Stimulated activated effector memory CD8-positive, alpha-beta T cell treated with anti-CD3 and anti-CD28 coated beads, Interleukin-12 subunit alpha, Interleukin-12 subunit beta, amount 100 ng/mL, for 72 hours (primary cell): ENCODE results near the gene HLX.

Source experiments
- ATAC-seq: fragments of 150-1000 bp; cut with Tn5 transposase; 2 replicates; pipeline ENCODE4 v1.10.0; 2021
- DNase-seq, 2 donors: peaks; one replicate each; pipeline ENCODE4 v3.0.0; 2021 to 2022; ENCODE audit warnings: low spot score in 2 of 2
- H3K27ac Mint-ChIP-seq: one replicate; pipeline ENCODE4 v1.8.0; 2022; ENCODE audit warnings: mild to moderate bottlenecking, mixed read lengths
- H3K36me3 Mint-ChIP-seq: one replicate; pipeline ENCODE4 v1.8.0; 2022; ENCODE audit warnings: mild to moderate bottlenecking, mixed read lengths
- H3K4me1 Mint-ChIP-seq: one replicate; pipeline ENCODE4 v1.8.0; 2022; ENCODE audit warnings: mixed read lengths
- H3K4me3 Mint-ChIP-seq: one replicate; pipeline ENCODE4 v1.8.0; 2022; ENCODE audit warnings: mild to moderate bottlenecking, mixed read lengths
- H3K9me3 Mint-ChIP-seq: one replicate; pipeline ENCODE4 v1.8.0; 2022; ENCODE audit warnings: mixed read lengths

Gene HLX

GRCh38 chr1:220889333-220889732, 10.1 kb downstream of the HLX start:
- H3K36me3 Mint-ChIP-seq = no peaks in the 10 kb centered on the region
- no peak overlapping the region for H3K4me3 Mint-ChIP-seq
- H3K4me1 Mint-ChIP-seq = peaks cover 6% of the 10 kb centered on the region
- ATAC-seq (no peak), DNase-seq (no peak)
- no peak overlapping the region for H3K27ac Mint-ChIP-seq
- H3K9me3 Mint-ChIP-seq = no peaks in the 10 kb centered on the region

- H3K27ac Mint-ChIP-seq = no peak overlapping the region
- no peaks in the 10 kb centered on the region for H3K9me3 Mint-ChIP-seq
- H3K36me3 Mint-ChIP-seq = no peaks in the 10 kb centered on the region
- H3K4me1 Mint-ChIP-seq = peaks cover 6% of the 10 kb centered on the region
- no peak overlapping the region for H3K4me3 Mint-ChIP-seq
- DNase-seq = peak in 1 of 2 donors; percentile 4
- no peak for ATAC-seq
These were observed 10.6 kb downstream of the HLX start for GRCh38 chr1:220889848-220890287.

DNA sequence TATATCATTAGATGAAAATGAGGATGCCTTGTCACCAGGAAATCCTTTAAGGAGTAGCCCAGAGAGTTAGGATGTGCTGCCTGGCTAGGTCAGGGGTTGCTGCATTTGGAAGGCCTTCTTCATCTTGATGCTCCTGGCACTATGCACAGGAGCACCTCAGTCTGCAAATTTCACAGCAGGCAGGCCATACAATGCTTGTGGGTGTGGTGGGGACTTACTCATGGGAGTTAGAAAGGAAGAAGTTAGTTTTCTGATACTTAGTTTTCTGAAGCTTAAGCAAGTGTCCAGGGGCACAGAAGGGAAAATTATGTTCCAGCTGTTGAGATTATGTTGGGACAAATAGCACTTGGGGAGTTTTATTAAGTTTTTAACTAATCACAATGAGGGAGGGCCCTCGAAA, 11.4 kb downstream of the HLX start:
- H3K4me1 Mint-ChIP-seq = peaks cover 6% of the 10 kb centered on the region
- H3K4me3 Mint-ChIP-seq = no peak overlapping the region
- H3K36me3 Mint-ChIP-seq = no peaks in the 10 kb centered on the region
- H3K27ac Mint-ChIP-seq = no peak overlapping the region
- peak in 1 of 2 donors; percentile 8 for DNase-seq
- no peak for ATAC-seq
- no peaks in the 10 kb centered on the region for H3K9me3 Mint-ChIP-seq

GRCh38 chr1:220891224-220892085, 12.2 kb downstream of the HLX start:
- no peak for ATAC-seq
- peak in 1 of 2 donors; percentile 41 for DNase-seq
- Mint-ChIP-seq H3K9me3 (no peaks in the 10 kb centered on the region), H3K4me3 (no peak overlapping the region), H3K36me3 (no peaks in the 10 kb centered on the region), H3K27ac (no peak overlapping the region), H3K4me1 (peaks cover 6% of the 10 kb centered on the region)

GRCh38 chr1:220892086-220892376, 12.8 kb downstream of the HLX start:
- Mint-ChIP-seq H3K9me3 (peaks cover under 1% of the 10 kb centered on the region), H3K27ac (no peak overlapping the region), H3K4me1 (peaks cover 6% of the 10 kb centered on the region), H3K4me3 (no peak overlapping the region), H3K36me3 (no peaks in the 10 kb centered on the region)
- ATAC-seq (no peak), DNase-seq (no peak)

GRCh38 chr1:220892997-220893700, 13.9 kb downstream of the HLX start:
- Mint-ChIP-seq H3K27ac (no peak overlapping the region), H3K4me1 (no peaks in the 10 kb centered on the region), H3K36me3 (no peaks in the 10 kb centered on the region), H3K4me3 (no peak overlapping the region), H3K9me3 (peaks cover 2% of the 10 kb centered on the region)
- ATAC-seq (no peak), DNase-seq (no peak)

DNA sequence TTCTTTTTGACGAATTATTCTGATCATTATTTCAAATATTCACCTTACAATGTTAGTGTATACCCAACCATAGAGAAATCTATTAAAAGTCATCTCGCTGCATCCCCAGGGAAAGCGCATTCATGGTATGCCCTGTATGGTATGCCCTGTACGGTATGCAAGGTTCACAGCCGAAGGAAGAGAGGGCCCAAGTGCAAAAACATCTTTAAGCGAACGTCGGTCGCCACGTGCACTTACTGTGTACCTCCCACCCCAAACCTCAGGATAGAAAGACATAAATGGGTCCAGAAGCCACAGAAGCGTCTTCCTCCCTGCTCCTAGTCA, 14.4 kb downstream of the HLX start:
- H3K36me3 Mint-ChIP-seq = no peaks in the 10 kb centered on the region
- peak overlapping the region; percentile 13 for H3K4me3 Mint-ChIP-seq
- DNase-seq = no peak
- peaks cover 2% of the 10 kb centered on the region for H3K9me3 Mint-ChIP-seq
- no peaks in the 10 kb centered on the region for H3K4me1 Mint-ChIP-seq
- no peak for ATAC-seq
- no peak overlapping the region for H3K27ac Mint-ChIP-seq

- Mint-ChIP-seq H3K4me1 (no peaks in the 10 kb centered on the region), H3K27ac (no peak overlapping the region), H3K4me3 (peak overlapping the region; percentile 13), H3K9me3 (peaks cover 2% of the 10 kb centered on the region), H3K36me3 (no peaks in the 10 kb centered on the region)
- DNase-seq = no peak
- ATAC-seq = no peak
These were observed 15.0 kb downstream of the HLX start for GRCh38 chr1:220894025-220894923.

GRCh38 chr1:220894924-220895256, 15.6 kb downstream of the HLX start:
- Mint-ChIP-seq H3K27ac (no peak overlapping the region), H3K36me3 (no peaks in the 10 kb centered on the region), H3K9me3 (peaks cover 2% of the 10 kb centered on the region), H3K4me1 (no peaks in the 10 kb centered on the region), H3K4me3 (no peak overlapping the region)
- DNase-seq (no peak), ATAC-seq (no peak)

DNA sequence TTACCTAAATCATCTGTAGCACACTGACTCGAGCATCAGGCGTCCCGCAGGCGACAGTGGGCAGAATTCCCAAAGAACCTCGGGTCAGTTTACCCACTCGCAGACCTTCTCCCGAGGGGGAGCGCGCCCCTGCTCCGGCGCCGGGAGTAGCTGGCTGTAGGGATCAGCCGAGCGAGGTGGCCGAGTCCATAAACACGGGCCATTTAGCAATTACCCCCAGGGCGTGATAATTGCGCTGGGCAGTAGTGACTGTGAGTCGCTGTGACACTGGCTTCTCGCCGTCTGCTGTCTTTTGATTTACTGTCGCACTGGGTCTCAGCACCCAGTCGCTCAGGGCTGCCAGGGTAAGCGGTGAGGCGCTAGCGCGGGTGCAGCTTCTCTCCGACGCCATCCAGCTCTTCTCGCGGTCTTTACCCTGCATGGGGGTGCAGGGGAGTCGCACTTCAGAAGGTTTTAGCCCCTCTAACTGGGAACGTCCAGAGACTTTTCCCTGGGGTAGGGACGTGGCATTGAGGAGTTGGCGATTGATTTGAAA, 16.2 kb downstream of the HLX start:
- no peak overlapping the region for H3K27ac Mint-ChIP-seq
- DNase-seq (no peak), ATAC-seq (no peak)
- H3K36me3 Mint-ChIP-seq = no peaks in the 10 kb centered on the region
- no peaks in the 10 kb centered on the region for H3K4me1 Mint-ChIP-seq
- peaks cover 2% of the 10 kb centered on the region for H3K9me3 Mint-ChIP-seq
- H3K4me3 Mint-ChIP-seq = no peak overlapping the region

- Mint-ChIP-seq H3K4me1 (no peaks in the 10 kb centered on the region), H3K4me3 (no peak overlapping the region), H3K27ac (no peak overlapping the region), H3K9me3 (peaks cover 2% of the 10 kb centered on the region), H3K36me3 (no peaks in the 10 kb centered on the region)
- DNase-seq (no peak), ATAC-seq (no peak)
These were observed 16.8 kb downstream of the HLX start for GRCh38 chr1:220896092-220896491.

DNA sequence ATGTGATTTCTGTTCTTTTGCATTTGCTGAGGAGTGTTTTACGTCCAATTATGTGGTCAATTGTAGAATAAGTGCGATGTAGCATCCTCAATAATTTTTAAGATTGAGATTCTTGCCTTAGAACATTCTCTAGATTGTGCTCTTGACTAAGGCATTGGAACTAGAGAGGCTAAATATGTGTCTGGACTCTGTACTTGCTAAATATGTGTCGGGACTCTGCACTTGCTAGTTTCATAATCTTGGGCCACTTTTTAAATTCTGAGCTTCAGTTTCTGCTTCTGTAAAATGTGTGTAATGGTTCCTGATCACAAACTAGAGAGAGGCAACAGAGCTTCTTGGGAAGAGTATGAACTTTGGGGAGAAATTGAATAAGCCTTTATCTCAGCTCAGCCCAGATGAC, 21.6 kb downstream of the HLX start:
- Mint-ChIP-seq H3K4me1 (no peaks in the 10 kb centered on the region), H3K4me3 (no peak overlapping the region)
- no peak for ATAC-seq

GRCh38 chr1:220901881-220902280, 22.6 kb downstream of the HLX start:
- Mint-ChIP-seq H3K4me1 (no peaks in the 10 kb centered on the region), H3K27ac (no peak overlapping the region), H3K4me3 (no peak overlapping the region), H3K36me3 (no peaks in the 10 kb centered on the region), H3K9me3 (peaks cover 2% of the 10 kb centered on the region)
- no peak for DNase-seq
- ATAC-seq = no peak

More for the DNA sequence above, 21.6 kb downstream of the HLX start:
- Mint-ChIP-seq H3K9me3 (peaks cover 2% of the 10 kb centered on the region), H3K27ac (no peak overlapping the region), H3K36me3 (no peaks in the 10 kb centered on the region)
- no peak for DNase-seq

GRCh38 chr1:220902916-220903315, 23.7 kb downstream of the HLX start:
- Mint-ChIP-seq H3K9me3 (no peaks in the 10 kb centered on the region), H3K4me3 (no peak overlapping the region), H3K36me3 (no peaks in the 10 kb centered on the region), H3K27ac (no peak overlapping the region), H3K4me1 (no peaks in the 10 kb centered on the region)
- ATAC-seq (no peak), DNase-seq (no peak)

GRCh38 chr1:220904876-220905275, 25.6 kb downstream of the HLX start:
- no peak overlapping the region for H3K27ac Mint-ChIP-seq
- H3K4me1 Mint-ChIP-seq = no peaks in the 10 kb centered on the region
- H3K36me3 Mint-ChIP-seq = no peaks in the 10 kb centered on the region
- H3K4me3 Mint-ChIP-seq = no peak overlapping the region
- DNase-seq = no peak
- H3K9me3 Mint-ChIP-seq = peaks cover 2% of the 10 kb centered on the region
- no peak for ATAC-seq
